Measurements from ENCODE around the gene SMIM31. TPM values are rescaled to one million over a fixed set of nuclear protein-coding genes. Genes with fewer than 3 reads are reported as not detected.
A peak's percentile ranks its signal among the peaks of the same experiment; 100 is the strongest.

Gene SMIM31
- total RNA-seq (2021; ENCODE audit: unreplicated experiment) (not detected), Bru-seq, nascent RNA (percentile 2 among the genes with signal in this experiment), BruChase-seq, experiment 1, labeled RNA remaining after a 6-hour chase (percentile 5 among the genes with signal in this experiment), BruChase-seq, experiment 2, labeled RNA remaining after a 2-hour chase (not detected)
- not detected in 2 replicates for polyA plus RNA-seq (2012)
- long read RNA-seq: 0 reads

DNA sequence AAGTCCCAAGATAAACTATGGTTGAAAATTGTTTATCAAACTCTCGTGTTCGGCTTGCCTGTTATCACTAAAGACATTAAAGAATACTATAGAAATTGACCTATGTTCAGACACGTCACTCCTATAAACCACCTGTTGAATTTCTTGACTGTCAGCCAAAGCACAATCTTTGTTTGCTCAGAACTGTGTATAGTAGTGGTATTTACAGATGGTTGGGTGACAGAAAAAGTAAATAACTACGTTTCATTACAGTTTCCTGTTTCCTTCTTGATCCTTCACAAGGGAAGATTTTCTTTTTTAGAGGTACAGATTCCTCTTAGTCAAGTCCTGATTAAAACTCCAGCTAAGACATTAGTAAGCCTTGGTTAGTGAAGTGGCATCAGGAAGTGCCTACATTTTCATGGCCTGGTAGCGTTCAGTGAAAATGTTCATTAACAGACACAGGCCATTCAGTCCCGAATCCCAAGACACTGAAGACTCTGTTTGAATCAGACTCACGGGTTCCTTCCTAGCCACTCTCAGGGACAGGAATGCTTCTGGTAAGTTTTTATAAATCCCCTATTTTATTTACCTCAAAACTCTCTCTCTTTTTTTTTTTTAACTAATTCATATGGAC is at the start of gene SMIM31:
SMIM31 (plus strand) TSS at position 259 of the 616 bp plus-strand sequence. CDS start 16,313 bp downstream, outside the sequence.
- Histone ChIP-seq H3K79me2 (ENCODE audit: insufficient read depth, low read length) (no peaks in the 10 kb centered on the region), H4K20me1 (ENCODE audit: insufficient read depth) (no peaks in the 10 kb centered on the region), H3K27ac (ENCODE audit: low read depth, low read length) (no peak within 1 kb of the TSS), H3K27me3 (ENCODE audit: insufficient read depth, low read length) (no peaks in the 10 kb centered on the region), H3K9me3 (ENCODE audit: control insufficient read depth in 1 of 2, insufficient read depth in 1 of 2, low read depth in 1 of 2, low read length in 2 of 2) (no peaks in the 10 kb centered on the region), H3K9ac (ENCODE audit: low read length) (no peak within 1 kb of the TSS), H2AFZ (ENCODE audit: low read depth, low read length, poor library complexity, severe bottlenecking) (no peak within 1 kb of the TSS), H3K4me2 (ENCODE audit: low read length) (no peak within 1 kb of the TSS), H3K9me2 (ENCODE audit: insufficient read depth) (no peaks in the 10 kb centered on the region), H3K4me1 (ENCODE audit: control insufficient read depth in 1 of 2, insufficient read depth in 2 of 2, low read length in 2 of 2) (no peaks in the 10 kb centered on the region), H3K36me3 (ENCODE audit: control insufficient read depth in 1 of 2, insufficient read depth in 2 of 2, low read length in 2 of 2) (no peaks in the 10 kb centered on the region), H3K4me3 (replicated peaks in 1 of 2; ENCODE audit: low read depth in 1 of 2, low read length in 2 of 2) (no peak within 1 kb of the TSS)
- TF ChIP-seq, protein P1, sequence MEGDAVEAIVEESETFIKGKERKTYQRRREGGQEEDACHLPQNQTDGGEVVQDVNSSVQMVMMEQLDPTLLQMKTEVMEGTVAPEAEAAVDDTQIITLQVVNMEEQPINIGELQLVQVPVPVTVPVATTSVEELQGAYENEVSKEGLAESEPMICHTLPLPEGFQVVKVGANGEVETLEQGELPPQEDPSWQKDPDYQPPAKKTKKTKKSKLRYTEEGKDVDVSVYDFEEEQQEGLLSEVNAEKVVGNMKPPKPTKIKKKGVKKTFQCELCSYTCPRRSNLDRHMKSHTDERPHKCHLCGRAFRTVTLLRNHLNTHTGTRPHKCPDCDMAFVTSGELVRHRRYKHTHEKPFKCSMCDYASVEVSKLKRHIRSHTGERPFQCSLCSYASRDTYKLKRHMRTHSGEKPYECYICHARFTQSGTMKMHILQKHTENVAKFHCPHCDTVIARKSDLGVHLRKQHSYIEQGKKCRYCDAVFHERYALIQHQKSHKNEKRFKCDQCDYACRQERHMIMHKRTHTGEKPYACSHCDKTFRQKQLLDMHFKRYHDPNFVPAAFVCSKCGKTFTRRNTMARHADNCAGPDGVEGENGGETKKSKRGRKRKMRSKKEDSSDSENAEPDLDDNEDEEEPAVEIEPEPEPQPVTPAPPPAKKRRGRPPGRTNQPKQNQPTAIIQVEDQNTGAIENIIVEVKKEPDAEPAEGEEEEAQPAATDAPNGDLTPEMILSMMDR (IDR thresholded peaks at IDR 0.05 in 2 of 3, conservative IDR thresholded peaks at IDR 0.05 in 1 of 3; ENCODE audit: borderline replicate concordance in 1 of 3, insufficient read depth in 1 of 3, low read depth in 2 of 3, low read length in 2 of 3): no peak
- no peak for TF ChIP-seq ELF1 (IDR thresholded peaks at IDR 0.05; ENCODE audit: borderline replicate concordance, low read depth)
- no peak for TF ChIP-seq POLR2AphosphoS5 (IDR thresholded peaks at IDR 0.05; ENCODE audit: low read depth, low read length)
- TF ChIP-seq EZH2phosphoT487 (IDR thresholded peaks at IDR 0.05; ENCODE audit: borderline replicate concordance): no peak
- no TSS peak for BruUV-seq (replicated peaks)
- intact Hi-C loops (cut with micrococcal nuclease): no loop called here
- ATAC-seq: no peak
- DNase-seq (ENCODE audit: low read depth, low spot score): no peak
- POLR2A ChIA-PET: no interaction called here
- RAD21 ChIA-PET (ENCODE audit: low non-redundant PET in 1 of 2, low total read pairs in 2 of 2, uncharacterized antibody in 2 of 2, unreplicated experiment in 2 of 2): no interaction called here
- CTCF ChIA-PET: interaction anchor here (0.7 kb wide), 1 partner anchor 51 kb away, joined by 3 read pairs; no protein-coding TSS in a partner anchor

DNA sequence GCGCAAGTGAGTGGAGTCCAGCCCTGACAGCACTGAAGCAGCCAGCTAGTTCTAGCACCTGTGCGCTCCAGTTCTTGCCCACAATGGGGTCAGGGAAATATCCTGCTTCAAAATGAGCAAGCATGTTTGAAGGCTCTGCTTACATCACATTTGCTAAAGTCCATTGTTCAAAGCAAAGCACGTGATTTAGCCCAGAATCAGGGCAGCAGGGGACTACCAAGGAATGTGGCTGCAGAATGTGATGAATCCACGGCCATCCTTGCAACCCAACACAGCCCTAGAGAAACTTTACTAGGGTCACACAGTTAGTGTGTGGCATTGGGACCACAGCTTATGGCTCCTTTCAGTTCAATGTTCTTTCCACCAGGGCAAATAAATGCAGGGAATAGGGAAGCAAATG is 47.3 kb upstream of the SMIM31 start:
- no peaks in the 10 kb centered on the region for H3K27me3 ChIP-seq (ENCODE audit: insufficient read depth, low read length)
- no peak overlapping the region for H3K9ac ChIP-seq (ENCODE audit: low read length)
- no peak overlapping the region for H3K4me2 ChIP-seq (ENCODE audit: low read length)
- DNase-seq (ENCODE audit: low read depth, low spot score) (no peak), ATAC-seq (no peak)
- ChIA-PET POLR2A (no interaction called here), CTCF (no interaction called here), RAD21 (ENCODE audit: low non-redundant PET in 1 of 2, low total read pairs in 2 of 2, uncharacterized antibody in 2 of 2, unreplicated experiment in 2 of 2) (no interaction called here)
- no peak for TF ChIP-seq POLR2AphosphoS5 (IDR thresholded peaks at IDR 0.05; ENCODE audit: low read depth, low read length)
- TF ChIP-seq FOSL1 (IDR thresholded peaks at IDR 0.05; ENCODE audit: low read depth): no peak
- no peak for TF ChIP-seq EZH2 (IDR thresholded peaks at IDR 0.05)
- TF ChIP-seq, protein P2, sequence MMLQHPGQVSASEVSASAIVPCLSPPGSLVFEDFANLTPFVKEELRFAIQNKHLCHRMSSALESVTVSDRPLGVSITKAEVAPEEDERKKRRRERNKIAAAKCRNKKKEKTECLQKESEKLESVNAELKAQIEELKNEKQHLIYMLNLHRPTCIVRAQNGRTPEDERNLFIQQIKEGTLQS (IDR thresholded peaks at IDR 0.05): no peak
- TF ChIP-seq RAD21 (IDR thresholded peaks at IDR 0.05; ENCODE audit: low read depth): no peak
- TF ChIP-seq, protein P3, sequence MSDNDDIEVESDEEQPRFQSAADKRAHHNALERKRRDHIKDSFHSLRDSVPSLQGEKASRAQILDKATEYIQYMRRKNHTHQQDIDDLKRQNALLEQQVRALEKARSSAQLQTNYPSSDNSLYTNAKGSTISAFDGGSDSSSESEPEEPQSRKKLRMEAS (IDR thresholded peaks at IDR 0.05): no peak
- no peak for TF ChIP-seq JUND (IDR thresholded peaks at IDR 0.05)
- no peak for TF ChIP-seq EZH2phosphoT487 (IDR thresholded peaks at IDR 0.05; ENCODE audit: borderline replicate concordance)
- TF ChIP-seq, protein P4, sequence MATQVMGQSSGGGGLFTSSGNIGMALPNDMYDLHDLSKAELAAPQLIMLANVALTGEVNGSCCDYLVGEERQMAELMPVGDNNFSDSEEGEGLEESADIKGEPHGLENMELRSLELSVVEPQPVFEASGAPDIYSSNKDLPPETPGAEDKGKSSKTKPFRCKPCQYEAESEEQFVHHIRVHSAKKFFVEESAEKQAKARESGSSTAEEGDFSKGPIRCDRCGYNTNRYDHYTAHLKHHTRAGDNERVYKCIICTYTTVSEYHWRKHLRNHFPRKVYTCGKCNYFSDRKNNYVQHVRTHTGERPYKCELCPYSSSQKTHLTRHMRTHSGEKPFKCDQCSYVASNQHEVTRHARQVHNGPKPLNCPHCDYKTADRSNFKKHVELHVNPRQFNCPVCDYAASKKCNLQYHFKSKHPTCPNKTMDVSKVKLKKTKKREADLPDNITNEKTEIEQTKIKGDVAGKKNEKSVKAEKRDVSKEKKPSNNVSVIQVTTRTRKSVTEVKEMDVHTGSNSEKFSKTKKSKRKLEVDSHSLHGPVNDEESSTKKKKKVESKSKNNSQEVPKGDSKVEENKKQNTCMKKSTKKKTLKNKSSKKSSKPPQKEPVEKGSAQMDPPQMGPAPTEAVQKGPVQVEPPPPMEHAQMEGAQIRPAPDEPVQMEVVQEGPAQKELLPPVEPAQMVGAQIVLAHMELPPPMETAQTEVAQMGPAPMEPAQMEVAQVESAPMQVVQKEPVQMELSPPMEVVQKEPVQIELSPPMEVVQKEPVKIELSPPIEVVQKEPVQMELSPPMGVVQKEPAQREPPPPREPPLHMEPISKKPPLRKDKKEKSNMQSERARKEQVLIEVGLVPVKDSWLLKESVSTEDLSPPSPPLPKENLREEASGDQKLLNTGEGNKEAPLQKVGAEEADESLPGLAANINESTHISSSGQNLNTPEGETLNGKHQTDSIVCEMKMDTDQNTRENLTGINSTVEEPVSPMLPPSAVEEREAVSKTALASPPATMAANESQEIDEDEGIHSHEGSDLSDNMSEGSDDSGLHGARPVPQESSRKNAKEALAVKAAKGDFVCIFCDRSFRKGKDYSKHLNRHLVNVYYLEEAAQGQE (IDR thresholded peaks at IDR 0.05; ENCODE audit: low read depth): no peak
- TF ChIP-seq ELF1 (IDR thresholded peaks at IDR 0.05; ENCODE audit: borderline replicate concordance, low read depth): no peak
- TF ChIP-seq ZFX (IDR thresholded peaks at IDR 0.05): no peak
- no peaks in the 10 kb centered on the region for H3K9me2 ChIP-seq (ENCODE audit: insufficient read depth)
- no TSS peak for BruUV-seq (replicated peaks)
- no peak overlapping the region for H3K27ac ChIP-seq (ENCODE audit: low read depth, low read length)
- intact Hi-C loops (cut with micrococcal nuclease): no loop called here
- H2AFZ ChIP-seq (ENCODE audit: low read depth, low read length, poor library complexity, severe bottlenecking): no peak overlapping the region
- no peaks in the 10 kb centered on the region for H3K36me3 ChIP-seq (ENCODE audit: control insufficient read depth in 1 of 2, insufficient read depth in 2 of 2, low read length in 2 of 2)
- H3K4me1 ChIP-seq (ENCODE audit: control insufficient read depth in 1 of 2, insufficient read depth in 2 of 2, low read length in 2 of 2): no peaks in the 10 kb centered on the region
- H3K4me3 ChIP-seq (replicated peaks in 1 of 2; ENCODE audit: low read depth in 1 of 2, low read length in 2 of 2): no peak overlapping the region
- no peaks in the 10 kb centered on the region for H3K79me2 ChIP-seq (ENCODE audit: insufficient read depth, low read length)
- no peaks in the 10 kb centered on the region for H4K20me1 ChIP-seq (ENCODE audit: insufficient read depth)
- no peaks in the 10 kb centered on the region for H3K9me3 ChIP-seq (ENCODE audit: control insufficient read depth in 1 of 2, insufficient read depth in 1 of 2, low read depth in 1 of 2, low read length in 2 of 2)

Data from HCT116 (cell line).